GM18508 (cell line): ENCODE data around the gene GDPD3.

Source experiments
- ATAC-seq: cut with Tn5 transposase; IDR thresholded peaks from one replicate; pipeline ENCODE4 v1.9.1; 2021; ENCODE audit warnings: moderate number of reproducible peaks; ENCODE audit not compliant: insufficient read depth, unreplicated experiment

GDPD3 gene

DNA sequence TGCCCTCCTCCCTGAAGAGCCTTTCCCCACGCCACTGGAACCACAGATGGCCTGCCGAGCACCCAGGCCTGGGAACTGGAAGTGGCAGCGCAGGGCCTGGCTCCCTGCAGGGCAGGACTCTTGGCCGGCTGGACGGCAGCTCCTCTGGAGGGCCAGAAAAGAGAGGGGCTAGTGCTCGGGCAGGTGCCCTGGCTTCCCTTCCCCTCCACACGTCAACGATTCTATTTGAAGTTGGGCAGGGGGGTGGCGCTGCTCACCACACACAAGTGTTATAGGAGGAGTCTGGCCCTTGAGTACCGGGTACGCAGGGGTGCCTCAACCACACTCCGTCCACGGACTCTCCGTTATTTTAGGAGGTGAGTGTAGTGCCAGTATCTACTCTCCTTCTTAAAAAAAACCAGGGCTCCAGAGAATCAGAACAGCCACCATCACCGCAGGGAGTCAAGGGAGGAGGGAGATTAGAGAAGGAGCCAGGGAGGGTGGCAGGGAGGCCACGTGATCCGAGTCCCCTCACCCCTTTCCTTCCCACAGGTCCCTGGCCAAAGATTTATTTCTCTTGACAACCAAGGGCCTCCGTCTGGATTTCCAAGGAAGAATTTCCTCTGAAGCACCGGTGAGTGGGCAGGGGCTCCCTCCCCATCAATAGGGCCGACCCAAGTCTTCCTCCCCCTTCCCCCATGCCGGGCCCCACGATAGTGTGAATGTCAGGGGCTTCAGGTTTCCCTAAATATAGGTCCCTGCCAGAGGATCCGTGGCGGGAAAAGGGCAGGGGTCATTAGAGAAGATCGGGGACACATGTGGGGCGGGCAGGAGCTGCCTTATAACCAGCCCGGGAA, 49.2 kb downstream of the GDPD3 start:
- no peak for ATAC-seq

DNA sequence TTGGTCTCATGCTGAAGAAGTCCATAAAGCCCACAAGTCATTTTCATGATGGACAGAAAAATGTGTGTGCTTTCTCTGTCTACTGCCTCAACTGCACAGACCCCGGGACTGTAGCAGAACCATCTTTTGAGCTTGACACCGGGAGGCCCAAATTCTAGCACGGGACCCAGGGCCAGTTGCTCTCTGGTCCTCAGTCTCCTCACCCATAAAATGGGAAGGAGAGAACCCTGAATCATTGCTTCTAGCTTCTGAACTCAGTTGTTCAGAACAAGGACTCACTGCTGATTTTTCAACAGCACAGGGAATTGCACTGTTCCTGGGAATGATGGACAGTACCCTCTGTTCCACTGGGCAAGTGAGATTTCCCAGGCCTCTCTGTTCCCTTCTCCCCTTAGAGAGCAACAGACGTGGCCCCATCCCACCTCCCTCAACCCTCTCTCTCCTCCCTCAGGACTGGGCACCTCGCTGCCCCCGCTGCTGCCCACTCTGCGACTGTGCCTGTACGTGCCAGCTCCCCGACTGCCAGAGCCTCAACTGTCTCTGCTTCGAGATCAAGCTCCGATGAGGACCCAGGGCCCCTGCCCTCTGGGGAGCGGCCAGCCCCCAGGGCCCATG, 50.0 kb downstream of the GDPD3 start:
- ATAC-seq: no peak

GRCh38 chr16:30060836-30061554, 52.3 kb downstream of the GDPD3 start:
- no peak for ATAC-seq

DNA sequence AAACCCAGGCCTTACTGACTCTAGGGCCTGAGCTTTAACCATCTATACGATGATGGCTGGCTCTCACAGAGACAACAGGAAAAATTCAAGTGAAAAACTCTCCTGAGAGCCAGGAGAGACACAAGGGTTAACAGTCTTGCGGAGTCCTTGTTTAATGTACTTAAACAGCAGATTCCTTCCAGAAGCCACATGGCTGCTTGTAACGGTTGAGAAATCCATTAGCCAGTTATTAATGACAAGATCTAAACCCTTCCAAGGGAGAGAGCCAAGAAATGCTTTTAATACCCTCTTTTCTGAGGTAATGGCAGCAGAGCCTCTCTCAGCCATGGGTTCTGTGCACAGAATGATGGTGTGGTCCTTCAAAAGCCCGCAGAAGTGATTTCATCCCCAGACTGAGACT, 53.0 kb downstream of the GDPD3 start:
- no peak for ATAC-seq

DNA sequence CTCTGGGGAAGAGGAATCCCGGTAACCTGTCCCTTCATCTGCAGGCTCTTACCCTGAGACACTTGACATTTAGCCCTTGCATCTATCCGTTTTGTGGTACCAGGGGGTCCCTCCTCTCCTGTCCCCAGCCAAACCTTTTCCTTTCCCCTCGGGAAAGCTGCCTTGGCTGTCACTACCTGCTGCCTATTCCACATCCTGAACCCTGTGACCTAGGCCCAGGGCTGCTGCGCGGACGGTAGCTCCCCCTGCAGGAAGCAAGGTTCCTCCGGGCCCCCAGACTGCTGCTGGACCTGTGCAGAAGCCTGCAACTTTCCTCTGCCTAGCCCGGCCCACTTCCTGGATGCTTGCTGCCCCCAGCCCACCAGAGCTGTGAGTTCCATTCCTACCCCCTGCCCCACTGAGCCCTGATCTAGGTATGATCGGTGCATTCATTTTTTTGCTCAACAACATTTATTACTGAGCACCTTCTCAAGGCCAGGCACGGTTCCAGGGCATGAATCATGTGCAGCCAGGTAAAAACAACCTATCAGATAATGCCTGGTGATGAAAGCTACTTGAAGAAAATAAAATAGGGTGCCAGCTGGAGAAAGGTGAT, 58.3 kb downstream of the GDPD3 start:
- ATAC-seq: no peak
